HG02973 (cell line): ENCODE data around the gene NOSIP.
"Not testable (repeated sequence)": the region's sequence is repeated elsewhere in the genome, so short reads cannot be mapped to it uniquely, and the experiment has no call there.

Source experiments
- ATAC-seq: cut with Tn5 transposase; IDR thresholded peaks from one replicate; pipeline ENCODE4 v1.9.1; 2021; ENCODE audit warnings: moderate library complexity; ENCODE audit not compliant: unreplicated experiment

Gene NOSIP, protein sequence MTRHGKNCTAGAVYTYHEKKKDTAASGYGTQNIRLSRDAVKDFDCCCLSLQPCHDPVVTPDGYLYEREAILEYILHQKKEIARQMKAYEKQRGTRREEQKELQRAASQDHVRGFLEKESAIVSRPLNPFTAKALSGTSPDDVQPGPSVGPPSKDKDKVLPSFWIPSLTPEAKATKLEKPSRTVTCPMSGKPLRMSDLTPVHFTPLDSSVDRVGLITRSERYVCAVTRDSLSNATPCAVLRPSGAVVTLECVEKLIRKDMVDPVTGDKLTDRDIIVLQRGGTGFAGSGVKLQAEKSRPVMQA

DNA sequence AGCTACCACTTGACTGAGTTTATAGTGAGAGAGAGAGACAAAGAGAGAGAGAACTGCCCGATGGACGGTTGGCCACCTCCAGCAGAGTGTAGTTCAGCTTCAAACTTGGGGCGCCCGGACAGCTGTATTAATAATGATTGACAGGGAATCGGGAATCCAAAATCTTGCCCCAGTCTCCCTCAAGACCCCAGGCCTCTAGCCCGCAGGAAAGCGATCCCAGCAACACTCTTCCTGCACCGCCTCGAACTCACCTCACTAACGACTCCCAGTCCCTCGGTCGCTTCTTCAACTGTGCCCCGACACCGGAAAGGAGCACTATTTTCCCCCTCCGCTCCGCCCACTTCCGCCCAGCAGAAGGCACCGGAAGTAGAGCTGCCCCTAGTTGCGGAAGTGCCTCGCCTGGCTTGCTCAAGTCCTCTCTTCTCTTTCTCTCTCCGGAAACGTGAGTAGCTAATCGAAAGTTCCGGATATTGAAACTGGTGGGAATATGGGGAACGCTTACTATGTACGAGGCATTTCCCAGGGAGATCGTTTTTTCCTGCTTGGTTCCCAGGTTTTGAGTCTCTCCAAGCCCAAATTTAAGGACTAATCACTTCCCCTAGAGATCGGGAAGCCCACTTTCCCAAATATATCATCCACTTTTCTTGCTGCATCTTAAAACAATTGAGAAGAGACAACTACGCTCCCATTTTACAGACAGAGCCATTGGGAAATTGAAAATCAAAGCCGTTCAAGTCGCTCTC, at the start of gene NOSIP:
NOSIP (minus strand) TSS at position 293 of the 743 bp plus-strand sequence. CDS start 19,865 bp downstream, outside the sequence.
- ATAC-seq, result peak; percentile 85

GRCh38 chr19:49629659-49630058, 49.3 kb upstream of the NOSIP start:
- no peak for ATAC-seq

- ATAC-seq, result no peak
These were observed 45.9 kb upstream of the NOSIP start for GRCh38 chr19:49626226-49626625.

- ATAC-seq, result no peak
These were observed 44.9 kb upstream of the NOSIP start for GRCh38 chr19:49624967-49625910.

DNA sequence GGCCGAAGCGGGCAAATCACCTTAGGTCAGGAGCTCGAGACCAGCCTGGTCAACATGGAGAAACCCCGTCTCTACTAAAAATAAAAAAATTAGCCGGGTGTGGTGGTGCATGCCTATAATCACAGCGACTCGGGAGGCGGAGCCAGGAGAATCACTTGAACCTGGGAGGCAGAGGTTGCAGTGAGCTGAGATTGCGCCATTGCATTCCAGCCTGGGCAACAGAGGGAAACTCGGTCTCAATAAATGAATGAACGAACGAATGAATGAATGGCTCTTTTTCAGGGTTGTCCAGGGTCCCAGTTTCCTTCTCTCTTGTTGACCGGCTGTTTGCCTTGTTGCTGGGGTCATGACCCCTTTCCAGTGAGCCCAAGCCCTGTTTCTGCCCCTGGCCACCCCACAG, 37.5 kb upstream of the NOSIP start:
- ATAC-seq, result not testable (repeated sequence)

DNA sequence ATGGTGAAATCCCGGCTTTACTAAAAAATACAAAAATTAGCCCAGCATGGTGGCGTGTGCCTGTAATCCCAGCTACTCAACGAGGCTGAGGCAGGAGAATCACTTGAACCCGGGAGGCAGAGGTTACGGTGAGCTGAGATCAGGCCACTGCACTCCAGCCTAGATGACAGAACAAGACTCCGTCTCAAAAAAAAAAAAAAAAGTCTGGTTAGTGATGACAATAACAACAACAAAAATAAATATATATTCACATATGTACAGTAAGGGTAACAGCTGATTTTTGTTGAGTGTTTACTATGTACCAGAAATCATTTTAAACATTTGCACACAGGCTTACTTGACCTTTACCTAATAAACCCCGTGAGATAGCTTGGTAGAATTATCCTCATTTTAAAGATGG, 36.6 kb upstream of the NOSIP start:
- no peak for ATAC-seq

GRCh38 chr19:49616532-49616931, 36.2 kb upstream of the NOSIP start:
- ATAC-seq, result no peak

DNA sequence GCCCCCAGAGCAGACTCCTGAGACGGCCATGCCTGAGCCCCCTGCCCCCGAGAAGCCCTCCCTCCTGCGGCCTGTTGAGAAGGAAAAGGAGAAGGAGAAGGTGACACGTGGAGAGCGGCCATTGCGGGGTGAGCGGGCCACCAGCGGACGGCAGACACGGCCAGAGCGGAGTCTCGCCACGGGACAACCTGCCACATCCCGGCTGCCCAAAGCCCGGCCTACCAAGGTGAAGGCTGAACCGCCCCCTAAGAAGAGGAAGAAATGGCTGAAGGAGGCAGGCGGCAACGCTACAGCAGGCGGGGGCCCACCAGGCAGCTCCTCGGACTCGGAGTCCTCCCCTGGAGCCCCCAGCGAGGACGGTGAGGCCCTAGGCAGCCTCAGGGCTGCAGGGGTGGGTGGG, 35.5 kb upstream of the NOSIP start:
- ATAC-seq, result no peak

GRCh38 chr19:49614096-49614833, 33.9 kb upstream of the NOSIP start:
- no peak for ATAC-seq

- no peak for ATAC-seq
These were observed 33.0 kb upstream of the NOSIP start for GRCh38 chr19:49613374-49613773.

DNA sequence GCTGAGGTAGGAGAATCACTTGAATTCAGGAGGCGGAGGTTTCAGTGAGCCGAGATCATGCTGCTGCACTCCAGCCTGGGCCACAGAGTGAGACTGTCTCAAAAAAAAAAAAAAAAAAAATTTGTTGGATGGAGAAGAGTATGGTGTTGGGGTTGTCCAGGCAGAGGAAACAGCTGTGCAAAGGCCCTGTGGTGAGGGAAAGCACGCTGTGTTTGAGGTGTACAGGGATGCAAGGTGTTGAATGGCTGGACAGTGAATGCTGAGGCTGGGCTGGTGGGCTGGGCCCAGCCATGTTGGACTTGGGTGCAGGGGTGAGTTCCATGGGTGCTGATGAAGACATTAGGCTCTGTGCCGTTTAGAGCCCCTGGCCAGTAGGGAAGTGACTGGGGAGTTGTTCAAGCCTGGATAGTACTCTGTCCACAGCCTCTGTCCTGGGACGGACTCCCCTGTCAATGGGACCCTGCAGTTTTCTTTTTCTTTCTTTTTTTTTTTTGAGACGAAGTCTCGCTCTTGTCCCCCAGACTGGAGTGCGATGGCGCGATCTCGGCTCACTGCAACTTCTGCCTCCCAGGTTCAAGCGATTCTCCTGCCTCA, 29.2 kb upstream of the NOSIP start:
- ATAC-seq, result no peak

GRCh38 chr19:49605605-49606004, 25.2 kb upstream of the NOSIP start:
- no peak for ATAC-seq

DNA sequence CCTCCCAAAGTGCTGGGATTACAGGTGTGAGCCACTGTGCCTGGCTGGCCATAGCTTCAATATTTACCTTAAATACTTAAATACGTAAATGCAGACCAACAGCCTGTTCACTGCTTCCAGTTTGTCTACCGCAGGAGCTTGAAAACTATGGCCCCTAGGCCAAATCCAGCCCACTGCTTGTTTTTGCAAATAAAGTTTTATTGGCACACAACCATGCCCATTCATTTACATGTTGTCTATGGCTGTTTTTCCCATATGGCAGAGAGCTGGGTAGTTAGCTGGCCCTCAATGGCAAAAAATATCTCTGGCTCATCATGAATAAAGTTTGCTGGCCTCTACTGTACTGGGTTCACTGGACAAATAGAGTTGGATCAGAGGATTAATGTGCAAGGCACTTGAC, 22.4 kb upstream of the NOSIP start:
- no peak for ATAC-seq

GRCh38 chr19:49601482-49602038, 21.2 kb upstream of the NOSIP start:
- ATAC-seq, result no peak

DNA sequence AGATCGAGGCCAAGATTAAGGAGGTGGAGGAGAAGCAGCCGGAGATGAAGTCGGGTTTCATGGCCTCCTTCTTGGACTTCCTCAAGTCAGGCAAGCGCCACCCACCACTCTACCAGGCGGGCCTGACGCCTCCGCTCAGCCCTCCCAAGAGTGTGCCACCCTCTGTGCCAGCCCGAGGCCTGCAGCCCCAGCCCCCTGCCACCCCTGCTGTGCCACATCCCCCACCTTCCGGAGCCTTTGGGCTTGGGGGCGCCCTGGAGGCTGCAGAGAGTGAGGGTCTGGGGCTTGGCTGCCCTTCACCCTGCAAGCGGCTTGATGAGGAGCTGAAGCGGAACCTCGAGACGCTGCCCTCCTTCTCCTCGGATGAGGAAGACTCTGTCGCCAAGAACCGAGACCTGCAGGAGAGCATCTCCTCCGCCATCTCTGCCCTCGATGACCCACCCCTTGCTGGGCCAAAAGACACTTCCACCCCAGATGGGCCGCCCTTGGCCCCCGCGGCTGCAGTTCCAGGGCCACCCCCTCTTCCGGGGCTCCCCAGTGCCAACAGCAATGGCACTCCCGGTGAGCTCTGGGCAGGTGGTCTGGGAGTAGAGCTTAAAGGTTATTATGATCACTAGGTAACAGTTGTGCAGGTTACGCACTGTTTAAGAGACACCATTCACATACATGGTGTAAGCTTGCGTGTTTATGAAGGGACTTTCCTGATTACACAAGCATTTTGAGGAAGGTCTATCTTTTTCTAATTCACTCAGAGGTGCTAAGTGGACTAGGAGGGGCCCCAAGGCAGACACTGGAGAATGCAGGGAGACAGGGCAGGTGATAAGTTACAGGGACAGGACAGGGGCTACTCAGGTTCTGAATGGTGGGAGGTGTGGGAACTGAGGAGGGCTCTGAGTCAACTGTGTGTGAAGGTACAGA, 19.3 kb upstream of the NOSIP start:
- ATAC-seq, result no peak

DNA sequence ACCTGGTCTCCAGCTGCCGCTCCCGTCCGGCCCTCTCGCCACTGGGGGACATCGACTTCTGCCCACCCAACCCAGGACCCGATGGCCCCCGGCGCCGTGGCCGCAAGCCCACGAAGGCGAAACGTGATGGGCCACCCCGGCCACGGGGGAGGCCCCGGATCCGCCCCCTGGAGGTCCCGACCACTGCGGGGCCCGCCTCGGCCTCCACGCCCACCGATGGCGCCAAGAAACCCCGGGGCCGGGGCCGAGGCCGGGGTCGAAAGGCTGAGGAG, 17.3 kb upstream of the NOSIP start:
- no peak for ATAC-seq

DNA sequence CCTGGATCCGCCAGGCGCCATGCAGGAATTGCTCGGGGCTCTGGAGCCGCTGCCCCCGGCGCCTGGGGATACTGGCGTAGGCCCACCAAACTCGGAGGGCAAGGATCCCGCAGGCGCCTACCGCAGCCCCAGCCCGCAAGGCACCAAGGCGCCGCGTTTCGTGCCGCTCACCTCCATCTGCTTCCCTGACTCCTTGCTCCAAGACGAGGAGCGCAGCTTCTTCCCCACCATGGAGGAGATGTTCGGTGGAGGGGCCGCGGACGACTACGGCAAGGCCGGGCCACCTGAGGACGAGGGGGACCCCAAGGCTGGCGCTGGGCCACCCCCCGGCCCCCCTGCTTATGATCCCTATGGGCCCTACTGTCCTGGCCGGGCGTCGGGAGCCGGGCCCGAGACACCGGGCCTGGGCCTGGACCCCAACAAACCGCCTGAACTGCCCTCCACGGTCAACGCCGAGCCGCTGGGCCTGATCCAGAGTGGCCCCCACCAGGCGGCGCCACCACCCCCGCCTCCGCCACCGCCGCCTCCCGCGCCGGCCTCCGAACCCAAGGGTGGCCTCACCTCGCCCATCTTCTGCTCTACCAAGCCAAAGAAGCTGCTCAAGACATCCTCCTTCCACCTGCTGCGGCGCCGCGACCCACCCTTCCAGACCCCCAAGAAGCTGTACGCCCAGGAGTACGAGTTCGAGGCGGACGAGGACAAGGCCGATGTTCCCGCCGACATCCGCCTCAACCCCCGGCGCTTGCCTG, 16.8 kb upstream of the NOSIP start:
- ATAC-seq, result no peak

DNA sequence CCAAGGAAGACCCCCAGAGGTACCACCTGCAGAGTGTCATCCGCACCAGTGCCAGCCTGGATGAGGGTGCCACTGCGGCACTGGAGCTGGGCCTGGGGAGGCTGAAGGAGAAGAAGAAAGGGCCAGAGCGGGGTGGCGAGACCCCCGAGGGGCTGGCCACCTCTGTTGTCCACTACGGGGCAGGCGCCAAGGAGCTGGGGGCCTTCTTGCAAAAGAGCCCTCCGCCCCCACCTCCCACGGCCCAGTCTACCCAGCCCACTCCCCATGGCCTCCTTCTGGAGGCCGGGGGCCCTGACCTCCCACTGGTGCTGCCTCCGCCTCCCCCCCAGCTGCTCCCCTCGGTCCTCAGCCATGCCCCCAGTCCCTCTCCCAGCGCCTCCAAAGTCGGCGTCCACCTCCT, 16.1 kb upstream of the NOSIP start:
- ATAC-seq, result no peak
